Activated CD4-positive, CD25-positive, alpha-beta regulatory T cell treated with anti-CD3 and anti-CD28 coated beads, Interleukin-2, amount 50 U/mL, for 24 hours (primary cell): ENCODE data around the gene PILRB.
A peak's percentile ranks its signal among the peaks of the same experiment; 100 is the strongest.
"Not testable (repeated sequence)": the region's sequence is repeated elsewhere in the genome, so short reads cannot be mapped to it uniquely, and the experiment has no call there.

Experiments
- ATAC-seq, 2 donors: fragments of 150-1000 bp; cut with Tn5 transposase; one replicate each; pipeline ENCODE4 v1.10.0; 2021; ENCODE audit warnings: mild to moderate bottlenecking in 1 of 2, moderate library complexity in 1 of 2

Gene PILRB

GRCh38 chr7:100356416-100357068 is 1.4 kb upstream of the PILRB start:
- no peak for ATAC-seq

GRCh38 chr7:100357131-100357561 is 771 bp upstream of the PILRB start:
- no peak for ATAC-seq

- ATAC-seq: no peak
Measured at GRCh38 chr7:100358857-100359212, 918 bp downstream of the PILRB start.

GRCh38 chr7:100360135-100360854 is 2.4 kb downstream of the PILRB start:
- no peak for ATAC-seq

GRCh38 chr7:100363098-100363497 is 5.2 kb downstream of the PILRB start:
- no peak for ATAC-seq

- ATAC-seq: not testable (repeated sequence)
Measured at GRCh38 chr7:100363797-100364196, 5.9 kb downstream of the PILRB start.

- ATAC-seq: no peak
Measured at GRCh38 chr7:100364480-100364879, 6.6 kb downstream of the PILRB start.

- not testable (repeated sequence) for ATAC-seq
Measured at GRCh38 chr7:100365998-100366367, 8.1 kb downstream of the PILRB start.

GRCh38 chr7:100366411-100367250 is 8.7 kb downstream of the PILRB start:
- ATAC-seq: no peak

GRCh38 chr7:100367251-100367620 is 9.3 kb downstream of the PILRB start:
- ATAC-seq: no peak

GRCh38 chr7:100367676-100368613 is 10.0 kb downstream of the PILRB start:
- ATAC-seq: no peak

- peak in 1 of 2 donors; percentile 17 for ATAC-seq
Measured at GRCh38 chr7:100369105-100369504, 11.2 kb downstream of the PILRB start.

- no peak for ATAC-seq
Measured at GRCh38 chr7:100370303-100370702, 12.4 kb downstream of the PILRB start.

GRCh38 chr7:100370746-100371145 is 12.8 kb downstream of the PILRB start:
- no peak for ATAC-seq

GRCh38 chr7:100371561-100372171 is 13.7 kb downstream of the PILRB start:
- ATAC-seq: no peak

- ATAC-seq: peak; percentile 32 to 37
Measured at GRCh38 chr7:100372256-100372655, 14.3 kb downstream of the PILRB start.

GRCh38 chr7:100372694-100373093 is 14.8 kb downstream of the PILRB start:
- ATAC-seq: no peak

GRCh38 chr7:100373261-100373831 is 15.4 kb downstream of the PILRB start, which contains the start of gene PILRA:
TSS of gene PILRA (plus strand) at chr7:100373487. CDS start at chr7:100373657, 170 bp downstream.
- no peak for ATAC-seq

- ATAC-seq: not testable (repeated sequence)
Measured at GRCh38 chr7:100373870-100374598, 16.1 kb downstream of the PILRB start.

GRCh38 chr7:100374601-100375000 is 16.7 kb downstream of the PILRB start:
- no peak for ATAC-seq

- no peak for ATAC-seq
Measured at GRCh38 chr7:100376066-100376465, 18.1 kb downstream of the PILRB start.
